HEK293T (cell line): ENCODE data around the gene NGF.

Experiments
- BHLHE40 ChIP-seq: fragments of 450-650 bp; IDR thresholded peaks from 2 replicates; pipeline ENCODE4 v1.6.1; 2016; ENCODE audit warnings: mild to moderate bottlenecking, moderate library complexity, borderline replicate concordance
- ELF4 ChIP-seq: fragments of 450-650 bp; IDR thresholded peaks from 2 replicates; pipeline ENCODE4 v1.6.1; 2017; ENCODE audit warnings: antibody characterized with exemption
- FOXM1 ChIP-seq: fragments of 450-650 bp; IDR thresholded peaks from 2 replicates; pipeline ENCODE4 v1.6.1; 2017; ENCODE audit warnings: mild to moderate bottlenecking, borderline replicate concordance
- L3MBTL2 ChIP-seq: fragments of 450-650 bp; conservative IDR thresholded peaks from 2 replicates; pipeline ENCODE4 v1.6.1; 2016; ENCODE audit warnings: mild to moderate bottlenecking
- TF ChIP-seq, protein P1 (sequence below): fragments of 450-650 bp; IDR thresholded peaks from 2 replicates; pipeline ENCODE4 v1.6.1; 2016

DNA sequence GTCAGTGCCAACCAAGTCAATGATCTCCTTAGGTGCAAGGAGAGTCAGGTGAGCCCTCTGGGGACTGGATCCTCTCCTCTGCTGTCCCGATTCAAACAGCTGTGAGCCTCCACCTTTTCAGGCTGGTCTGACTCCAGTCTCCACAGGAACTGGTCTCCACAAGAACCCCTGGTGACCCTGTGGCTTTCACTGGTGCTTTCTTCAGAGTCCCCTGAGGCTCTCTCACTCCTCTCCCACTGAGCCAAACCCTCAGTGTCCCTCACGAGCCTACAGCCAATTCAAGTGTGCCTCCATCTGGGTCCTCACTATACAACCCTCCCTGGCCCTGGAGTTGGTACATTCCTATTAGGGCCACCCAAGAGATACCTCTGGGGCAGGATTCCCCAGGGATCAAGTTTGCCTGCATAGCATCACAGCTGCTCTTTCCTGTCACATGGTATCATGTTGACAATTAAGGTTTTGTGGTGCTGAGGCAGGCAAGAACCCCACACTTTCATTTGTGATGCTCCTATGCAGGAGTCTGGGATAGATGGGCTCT, 5.2 kb upstream of the NGF start:
- TF ChIP-seq, protein P1, sequence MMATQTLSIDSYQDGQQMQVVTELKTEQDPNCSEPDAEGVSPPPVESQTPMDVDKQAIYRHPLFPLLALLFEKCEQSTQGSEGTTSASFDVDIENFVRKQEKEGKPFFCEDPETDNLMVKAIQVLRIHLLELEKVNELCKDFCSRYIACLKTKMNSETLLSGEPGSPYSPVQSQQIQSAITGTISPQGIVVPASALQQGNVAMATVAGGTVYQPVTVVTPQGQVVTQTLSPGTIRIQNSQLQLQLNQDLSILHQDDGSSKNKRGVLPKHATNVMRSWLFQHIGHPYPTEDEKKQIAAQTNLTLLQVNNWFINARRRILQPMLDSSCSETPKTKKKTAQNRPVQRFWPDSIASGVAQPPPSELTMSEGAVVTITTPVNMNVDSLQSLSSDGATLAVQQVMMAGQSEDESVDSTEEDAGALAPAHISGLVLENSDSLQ, result no peak
- no peak for TF ChIP-seq ELF4
- no peak for TF ChIP-seq FOXM1
- TF ChIP-seq BHLHE40, result no peak
- TF ChIP-seq L3MBTL2, result no peak
